ENCODE results near the gene KNDC1.

KNDC1 gene

DNA sequence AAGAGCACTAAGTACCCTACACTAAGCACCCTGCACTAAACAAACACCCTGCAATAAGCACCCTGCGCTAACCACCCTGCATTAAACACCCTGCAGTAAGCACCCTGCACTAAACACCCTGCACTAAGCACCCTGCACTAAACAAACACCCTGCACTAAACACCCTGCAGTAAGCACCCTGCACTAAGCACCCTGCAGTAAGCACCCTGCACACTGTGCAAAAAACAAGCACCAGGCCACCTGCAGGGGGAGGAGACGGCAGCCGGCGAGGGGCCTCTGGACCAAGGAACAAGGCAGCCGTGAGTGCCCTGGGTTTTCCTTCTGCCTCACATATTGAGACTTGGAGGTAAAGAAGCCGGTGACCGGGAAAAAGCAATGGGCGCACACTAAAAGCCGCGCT lies 30.2 kb downstream of the KNDC1 start:
- H3K36me3 ChIP-seq (ENCODE audit: control insufficient read depth in 5 of 5, insufficient read depth in 5 of 5, low read length in 5 of 5): no peaks in the 10 kb centered on the region
- H3K4me1 ChIP-seq (ENCODE audit: control insufficient read depth in 5 of 5, insufficient read depth in 5 of 5, low read length in 5 of 5): no peaks in the 10 kb centered on the region
- peaks cover 2 to 17% (median 4%) of the 10 kb centered on the region in 5 donors for H3K9me3 ChIP-seq (ENCODE audit: control insufficient read depth in 5 of 5, low read length in 5 of 5)
- H3K4me3 ChIP-seq (ENCODE audit: low read depth in 1 of 5, low read length in 5 of 5): no peak overlapping the region
- H3K27me3 ChIP-seq (ENCODE audit: control insufficient read depth in 5 of 5, insufficient read depth in 4 of 5, low read length in 5 of 5): peaks cover 11 to 28% (median 15%) of the 10 kb centered on the region in 5 donors
- H3K9ac ChIP-seq (ENCODE audit: low read length in 5 of 5): no peak overlapping the region
- H3K27ac ChIP-seq (ENCODE audit: low read depth, low read length): no peak overlapping the region

DNA sequence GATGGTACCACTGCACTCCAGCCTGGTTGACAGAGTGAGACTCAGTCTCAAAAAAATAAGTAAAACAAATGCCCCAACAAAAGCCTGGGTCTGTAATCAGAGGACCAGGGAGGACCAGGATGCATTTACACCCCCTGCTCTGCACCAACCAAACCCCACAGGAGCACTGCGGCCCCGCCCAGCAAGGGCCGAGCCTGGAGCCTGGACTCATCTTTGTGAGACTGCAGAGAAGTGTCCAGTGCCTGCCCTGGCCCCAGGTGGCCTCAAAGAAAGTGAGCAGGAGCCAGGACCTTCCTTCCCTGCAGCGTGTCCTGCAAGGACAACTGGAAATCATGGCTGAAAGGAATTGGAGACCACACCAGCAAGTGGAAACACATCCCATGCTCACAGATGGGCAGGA lies 31.6 kb downstream of the KNDC1 start:
- H3K36me3 ChIP-seq (ENCODE audit: control insufficient read depth in 5 of 5, insufficient read depth in 5 of 5, low read length in 5 of 5): no peaks in the 10 kb centered on the region

DNA sequence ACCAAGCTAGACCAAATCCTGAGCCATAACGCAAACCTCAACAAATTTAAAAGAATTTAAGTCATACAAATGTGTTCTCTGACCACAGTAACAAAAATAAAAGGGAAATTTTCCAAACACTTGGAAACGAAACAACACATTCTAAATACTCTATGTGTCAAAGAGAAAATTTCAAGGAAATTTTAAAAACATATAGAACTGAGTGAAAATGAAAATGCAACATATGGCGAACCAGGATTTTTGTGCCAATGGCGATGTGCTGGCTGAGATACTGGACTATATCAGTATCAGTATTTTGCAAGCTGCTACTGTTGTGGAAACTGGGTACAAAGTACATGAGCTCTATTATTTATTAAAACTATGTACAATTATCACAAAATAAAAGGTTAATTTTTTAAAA lies 34.1 kb downstream of the KNDC1 start:
- Histone ChIP-seq H3K9ac (ENCODE audit: low read length in 5 of 5) (no peak overlapping the region), H3K36me3 (ENCODE audit: control insufficient read depth in 5 of 5, insufficient read depth in 5 of 5, low read length in 5 of 5) (no peaks in the 10 kb centered on the region), H3K9me3 (ENCODE audit: control insufficient read depth in 5 of 5, low read length in 5 of 5) (peaks cover 2 to 17% (median 4%) of the 10 kb centered on the region in 5 donors), H3K4me3 (ENCODE audit: low read depth in 1 of 5, low read length in 5 of 5) (no peak overlapping the region), H3K4me1 (ENCODE audit: control insufficient read depth in 5 of 5, insufficient read depth in 5 of 5, low read length in 5 of 5) (no peaks in the 10 kb centered on the region), H3K27me3 (ENCODE audit: control insufficient read depth in 5 of 5, insufficient read depth in 4 of 5, low read length in 5 of 5) (peaks cover 0 to 10% (median 6%) of the 10 kb centered on the region in 5 donors), H3K27ac (ENCODE audit: low read depth, low read length) (no peak overlapping the region)

More for the DNA sequence above, 31.6 kb downstream of the KNDC1 start:
- Histone ChIP-seq H3K4me1 (ENCODE audit: control insufficient read depth in 5 of 5, insufficient read depth in 5 of 5, low read length in 5 of 5) (no peaks in the 10 kb centered on the region), H3K4me3 (ENCODE audit: low read depth in 1 of 5, low read length in 5 of 5) (no peak overlapping the region), H3K27ac (ENCODE audit: low read depth, low read length) (no peak overlapping the region), H3K9me3 (ENCODE audit: control insufficient read depth in 5 of 5, low read length in 5 of 5) (peaks cover 2 to 17% (median 4%) of the 10 kb centered on the region in 5 donors), H3K9ac (ENCODE audit: low read length in 5 of 5) (no peak overlapping the region), H3K27me3 (ENCODE audit: control insufficient read depth in 5 of 5, insufficient read depth in 4 of 5, low read length in 5 of 5) (peaks cover 9 to 22% (median 16%) of the 10 kb centered on the region in 5 donors)

DNA sequence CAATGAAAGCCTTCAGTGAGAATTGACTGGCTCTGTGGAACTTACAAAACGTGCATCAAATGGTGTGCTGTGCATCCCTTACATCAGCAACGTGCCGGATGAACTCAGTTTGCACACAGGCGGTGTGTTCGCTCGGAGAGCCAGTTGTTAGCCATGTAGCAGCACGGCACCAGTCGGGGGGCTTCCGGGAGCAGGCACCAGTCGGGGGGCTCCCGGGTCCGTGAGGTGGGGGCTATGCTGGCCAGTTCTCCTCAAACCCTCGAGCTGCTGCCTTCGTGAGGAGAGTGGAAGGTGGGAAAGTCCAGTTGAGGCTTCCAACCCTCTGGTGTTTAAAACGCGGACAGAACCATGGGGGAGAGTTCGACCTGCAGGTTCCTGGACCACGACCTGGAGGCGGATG lies 35.1 kb downstream of the KNDC1 start:
- Histone ChIP-seq H3K9ac (ENCODE audit: low read length in 5 of 5) (no peak overlapping the region), H3K27ac (ENCODE audit: low read depth, low read length) (no peak overlapping the region), H3K27me3 (ENCODE audit: control insufficient read depth in 5 of 5, insufficient read depth in 4 of 5, low read length in 5 of 5) (peaks cover 0 to 12% (median 8%) of the 10 kb centered on the region in 5 donors), H3K9me3 (ENCODE audit: control insufficient read depth in 5 of 5, low read length in 5 of 5) (peaks cover 2 to 17% (median 4%) of the 10 kb centered on the region in 5 donors), H3K4me3 (ENCODE audit: low read depth in 1 of 5, low read length in 5 of 5) (no peak overlapping the region), H3K4me1 (ENCODE audit: control insufficient read depth in 5 of 5, insufficient read depth in 5 of 5, low read length in 5 of 5) (no peaks in the 10 kb centered on the region), H3K36me3 (ENCODE audit: control insufficient read depth in 5 of 5, insufficient read depth in 5 of 5, low read length in 5 of 5) (no peaks in the 10 kb centered on the region)

DNA sequence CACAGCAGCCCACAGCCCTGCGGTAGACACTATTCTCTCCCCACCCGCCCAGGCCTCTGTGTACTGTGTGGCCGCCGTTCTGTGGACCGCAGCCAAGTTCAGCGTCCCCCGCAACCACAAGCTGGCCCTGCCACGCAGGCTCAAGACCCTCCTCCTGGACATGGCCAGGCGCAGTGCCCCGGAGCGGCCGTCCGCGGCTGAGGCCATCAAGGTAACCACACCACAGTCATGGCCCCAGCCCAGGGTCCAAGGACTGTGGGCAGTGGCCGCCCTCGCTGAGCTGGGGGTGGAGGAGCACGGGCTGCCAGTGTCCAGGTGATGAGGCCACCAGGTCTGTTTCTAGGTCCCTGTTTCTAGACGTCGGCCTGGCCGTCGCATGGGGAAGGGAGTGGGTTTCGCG lies 35.6 kb downstream of the KNDC1 start:
- Histone ChIP-seq H3K4me3 (ENCODE audit: low read depth in 1 of 5, low read length in 5 of 5) (no peak overlapping the region), H3K36me3 (ENCODE audit: control insufficient read depth in 5 of 5, insufficient read depth in 5 of 5, low read length in 5 of 5) (no peaks in the 10 kb centered on the region), H3K27ac (ENCODE audit: low read depth, low read length) (no peak overlapping the region), H3K9me3 (ENCODE audit: control insufficient read depth in 5 of 5, low read length in 5 of 5) (peaks cover 2 to 17% (median 4%) of the 10 kb centered on the region in 5 donors), H3K4me1 (ENCODE audit: control insufficient read depth in 5 of 5, insufficient read depth in 5 of 5, low read length in 5 of 5) (no peaks in the 10 kb centered on the region), H3K27me3 (ENCODE audit: control insufficient read depth in 5 of 5, insufficient read depth in 4 of 5, low read length in 5 of 5) (peaks cover 0 to 12% (median 8%) of the 10 kb centered on the region in 5 donors), H3K9ac (ENCODE audit: low read length in 5 of 5) (no peak overlapping the region)

DNA sequence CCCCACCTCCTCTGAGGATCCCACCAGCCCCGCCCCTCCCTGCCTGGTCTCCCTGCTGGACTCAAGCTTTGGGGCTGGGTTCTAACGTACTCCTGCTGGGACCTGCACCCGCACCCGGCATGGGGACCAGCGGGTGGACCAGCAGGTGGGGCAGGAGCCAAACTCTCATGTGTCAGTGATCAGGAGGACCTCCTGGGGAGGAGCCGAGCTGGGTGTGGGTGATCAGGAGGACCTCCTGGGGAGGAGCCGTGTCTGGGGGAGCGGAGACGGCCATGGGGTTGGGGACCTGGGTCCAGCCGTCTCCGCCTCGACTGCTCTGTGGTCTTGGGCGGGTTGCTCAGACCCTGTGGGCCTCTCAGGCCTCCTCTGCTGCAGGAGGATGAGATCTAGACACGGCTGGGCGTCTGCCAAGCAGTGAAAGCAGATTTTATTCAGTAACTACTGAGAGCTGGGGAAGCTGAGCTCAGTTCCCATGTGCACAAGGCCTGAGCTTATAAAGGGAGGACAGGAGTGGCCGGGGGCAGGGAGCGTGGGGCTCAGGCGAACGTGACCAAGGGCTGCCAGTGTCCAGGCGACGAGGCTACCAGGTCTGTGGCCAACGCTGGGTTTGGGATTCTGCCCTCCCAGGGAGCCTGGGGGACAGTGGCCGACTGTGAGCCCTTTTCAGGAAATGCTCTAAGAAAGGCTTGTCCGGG lies 36.3 kb downstream of the KNDC1 start:
- Histone ChIP-seq H3K27me3 (ENCODE audit: control insufficient read depth in 5 of 5, insufficient read depth in 4 of 5, low read length in 5 of 5) (peaks cover 0 to 12% (median 8%) of the 10 kb centered on the region in 5 donors), H3K4me1 (ENCODE audit: control insufficient read depth in 5 of 5, insufficient read depth in 5 of 5, low read length in 5 of 5) (no peaks in the 10 kb centered on the region), H3K9me3 (ENCODE audit: control insufficient read depth in 5 of 5, low read length in 5 of 5) (peaks cover 2 to 17% (median 4%) of the 10 kb centered on the region in 5 donors), H3K36me3 (ENCODE audit: control insufficient read depth in 5 of 5, insufficient read depth in 5 of 5, low read length in 5 of 5) (no peaks in the 10 kb centered on the region), H3K9ac (ENCODE audit: low read length in 5 of 5) (no peak overlapping the region), H3K4me3 (ENCODE audit: low read depth in 1 of 5, low read length in 5 of 5) (no peak overlapping the region), H3K27ac (ENCODE audit: low read depth, low read length) (no peak overlapping the region)

DNA sequence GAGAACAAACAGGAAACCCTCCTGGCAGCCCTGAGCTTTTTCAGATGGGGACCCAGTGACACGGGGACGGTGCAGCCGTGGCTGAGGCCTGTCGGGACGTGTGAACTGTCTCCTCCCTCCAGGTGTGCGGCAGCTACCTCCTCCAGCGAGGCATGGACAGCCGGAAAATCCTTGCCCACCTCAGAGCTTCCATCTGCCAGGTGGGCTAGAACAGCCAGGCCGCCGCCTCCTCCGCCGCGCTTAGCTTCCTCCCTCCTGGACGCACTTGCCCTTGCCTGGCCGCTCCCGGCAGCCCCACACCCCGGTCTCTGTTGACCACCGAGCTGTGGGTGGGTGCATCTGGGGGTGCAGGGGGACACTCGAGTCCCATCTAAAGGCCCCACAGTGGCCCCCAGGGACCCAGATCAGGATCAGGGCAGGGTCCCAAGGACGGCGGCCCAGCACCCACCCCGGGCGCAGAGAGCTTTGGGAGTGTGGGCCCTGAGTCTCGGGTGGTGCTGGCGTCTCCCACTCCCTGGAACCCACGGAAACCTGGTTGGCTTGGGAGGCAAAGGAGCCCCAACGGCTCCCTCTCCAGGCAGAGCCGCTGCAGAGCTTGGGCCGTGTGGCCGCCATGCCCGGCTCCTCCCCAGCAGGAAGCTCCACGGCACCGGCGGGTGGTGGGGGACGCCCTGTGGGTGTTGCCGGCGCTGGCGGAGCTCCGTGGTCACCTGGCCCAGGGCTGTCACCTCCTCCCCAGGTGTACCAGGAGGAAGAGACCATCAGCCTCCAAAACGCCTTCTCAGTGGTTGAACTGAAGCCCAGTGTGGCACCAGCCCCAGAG lies 37.1 kb downstream of the KNDC1 start:
- H3K27ac ChIP-seq (ENCODE audit: low read depth, low read length): no peak overlapping the region
- H3K36me3 ChIP-seq (ENCODE audit: control insufficient read depth in 5 of 5, insufficient read depth in 5 of 5, low read length in 5 of 5): no peaks in the 10 kb centered on the region
- peaks cover 0 to 12% (median 8%) of the 10 kb centered on the region in 5 donors for H3K27me3 ChIP-seq (ENCODE audit: control insufficient read depth in 5 of 5, insufficient read depth in 4 of 5, low read length in 5 of 5)

DNA sequence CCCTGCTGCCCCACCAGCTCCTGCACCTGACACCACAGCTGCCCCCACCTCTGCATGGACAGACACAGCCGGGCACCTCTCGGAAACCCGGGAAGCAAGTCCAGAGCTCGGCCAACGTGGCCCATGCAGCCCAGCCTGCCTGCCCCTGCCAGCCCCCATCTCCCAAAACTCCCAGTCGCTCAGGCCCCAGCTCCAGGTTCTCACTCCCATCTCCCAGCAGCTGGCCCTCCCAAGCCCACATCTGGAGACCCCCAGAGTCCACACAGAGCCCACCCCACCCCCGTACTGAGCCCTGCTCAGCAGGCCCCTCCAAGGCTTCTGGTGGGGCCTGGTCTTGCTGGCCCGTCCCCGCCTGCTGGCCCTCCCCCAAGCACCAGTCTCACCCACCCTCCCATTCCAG lies 37.8 kb downstream of the KNDC1 start:
- Histone ChIP-seq H3K27me3 (ENCODE audit: control insufficient read depth in 5 of 5, insufficient read depth in 4 of 5, low read length in 5 of 5) (peaks cover 0 to 12% (median 8%) of the 10 kb centered on the region in 5 donors), H3K36me3 (ENCODE audit: control insufficient read depth in 5 of 5, insufficient read depth in 5 of 5, low read length in 5 of 5) (no peaks in the 10 kb centered on the region), H3K27ac (ENCODE audit: low read depth, low read length) (no peak overlapping the region), H3K4me1 (ENCODE audit: control insufficient read depth in 5 of 5, insufficient read depth in 5 of 5, low read length in 5 of 5) (no peaks in the 10 kb centered on the region), H3K4me3 (ENCODE audit: low read depth in 1 of 5, low read length in 5 of 5) (no peak overlapping the region), H3K9me3 (ENCODE audit: control insufficient read depth in 5 of 5, low read length in 5 of 5) (peaks cover 0 to 13% (median 3%) of the 10 kb centered on the region in 5 donors), H3K9ac (ENCODE audit: low read length in 5 of 5) (no peak overlapping the region)

More for the DNA sequence above, 37.1 kb downstream of the KNDC1 start:
- Histone ChIP-seq H3K9me3 (ENCODE audit: control insufficient read depth in 5 of 5, low read length in 5 of 5) (peaks cover 1 to 13% (median 3%) of the 10 kb centered on the region in 5 donors), H3K9ac (ENCODE audit: low read length in 5 of 5) (no peak overlapping the region), H3K4me1 (ENCODE audit: control insufficient read depth in 5 of 5, insufficient read depth in 5 of 5, low read length in 5 of 5) (no peaks in the 10 kb centered on the region), H3K4me3 (ENCODE audit: low read depth in 1 of 5, low read length in 5 of 5) (no peak overlapping the region)

DNA sequence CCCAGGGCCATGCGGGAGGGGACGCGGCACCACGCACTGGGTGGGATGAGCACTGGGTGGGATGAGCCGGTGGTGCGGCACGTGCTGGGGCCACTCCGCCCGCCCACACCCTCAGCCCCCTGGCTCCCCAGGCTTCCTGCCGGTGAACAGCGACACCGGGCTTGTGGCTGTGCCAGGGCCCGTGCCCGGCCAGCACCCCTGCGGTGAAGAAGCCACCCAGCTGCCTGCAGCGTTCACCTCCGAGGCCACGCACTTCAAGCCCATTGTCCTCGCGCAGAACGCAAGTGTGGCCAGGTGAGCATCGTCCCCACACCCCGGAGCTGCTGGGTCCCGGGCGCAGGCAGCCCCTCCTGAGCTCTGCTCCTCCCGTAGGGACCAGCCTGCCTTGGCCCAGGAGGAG lies 38.2 kb downstream of the KNDC1 start:
- no peak overlapping the region for H3K9ac ChIP-seq (ENCODE audit: low read length in 5 of 5)
- H3K27ac ChIP-seq (ENCODE audit: low read depth, low read length): no peak overlapping the region
- no peaks in the 10 kb centered on the region for H3K36me3 ChIP-seq (ENCODE audit: control insufficient read depth in 5 of 5, insufficient read depth in 5 of 5, low read length in 5 of 5)
- H3K4me3 ChIP-seq (ENCODE audit: low read depth in 1 of 5, low read length in 5 of 5): no peak overlapping the region
- peaks cover 0 to 13% (median 3%) of the 10 kb centered on the region in 5 donors for H3K9me3 ChIP-seq (ENCODE audit: control insufficient read depth in 5 of 5, low read length in 5 of 5)
- H3K27me3 ChIP-seq (ENCODE audit: control insufficient read depth in 5 of 5, insufficient read depth in 4 of 5, low read length in 5 of 5): peaks cover 0 to 12% (median 8%) of the 10 kb centered on the region in 5 donors
- H3K4me1 ChIP-seq (ENCODE audit: control insufficient read depth in 5 of 5, insufficient read depth in 5 of 5, low read length in 5 of 5): no peaks in the 10 kb centered on the region
